Activated CD8-positive, alpha-beta memory T cell treated with anti-CD3 and anti-CD28 coated beads for 4 hours (primary cell): ENCODE measurements around the gene LCE7A.

ENCODE experiments used
- DNase-seq, 2 donors: peaks; one replicate each; pipeline ENCODE4 v3.0.0-alpha.2; 2020; ENCODE audit warnings: low read depth in 2 of 2

LCE7A gene

GRCh38 chr1:152880316-152880715 is 20.5 kb downstream of the LCE7A start:
- DNase-seq = no peak

GRCh38 chr1:152880907-152881306 is 21.1 kb downstream of the LCE7A start:
- DNase-seq = no peak

GRCh38 chr1:152884085-152884484 is 24.3 kb downstream of the LCE7A start:
- DNase-seq = no peak

GRCh38 chr1:152884506-152884905 is 24.7 kb downstream of the LCE7A start:
- no peak for DNase-seq

- DNase-seq = no peak
These were observed 25.3 kb downstream of the LCE7A start for GRCh38 chr1:152884966-152885624.

- DNase-seq = no peak
These were observed 26.3 kb downstream of the LCE7A start for GRCh38 chr1:152886085-152886484.

GRCh38 chr1:152886758-152887409 is 27.1 kb downstream of the LCE7A start:
- no peak for DNase-seq

- no peak for DNase-seq
These were observed 28.3 kb downstream of the LCE7A start for GRCh38 chr1:152888126-152888525.

GRCh38 chr1:152899027-152899426 is 39.2 kb downstream of the LCE7A start:
- DNase-seq = no peak

GRCh38 chr1:152899883-152900282 is 40.1 kb downstream of the LCE7A start:
- DNase-seq = no peak

- no peak for DNase-seq
These were observed 41.8 kb downstream of the LCE7A start for GRCh38 chr1:152901631-152902030.

- no peak for DNase-seq
These were observed 42.8 kb downstream of the LCE7A start for GRCh38 chr1:152902636-152903035.

GRCh38 chr1:152904688-152905440 is 45.1 kb downstream of the LCE7A start:
- no peak for DNase-seq

- no peak for DNase-seq
These were observed 46.3 kb downstream of the LCE7A start for GRCh38 chr1:152906023-152906565.

GRCh38 chr1:152907686-152908601 is 48.1 kb downstream of the LCE7A start, which contains the start of gene IVL:
TSS of gene IVL (plus strand) at chr1:152908546. CDS start at chr1:152909798, 1,252 bp downstream.
- DNase-seq = no peak

GRCh38 chr1:152909206-152909605 is 49.4 kb downstream of the LCE7A start:
- no peak for DNase-seq
